ENCODE measurements around the gene ILF3.
"Not testable (repeated sequence)": the region's sequence is repeated elsewhere in the genome, so short reads cannot be mapped to it uniquely, and the experiment has no call there.

ILF3 gene

GRCh38 chr19:10669246-10669645 lies 15.1 kb downstream of the ILF3 start:
- DNase-seq, result no peak
- in situ Hi-C loops (cut with HindIII; ENCODE audit: low pct_ligation_motif_present, low pct_unique_long_range_greater_than_20kb, low sequenced_read_pairs), result no loop called here

DNA sequence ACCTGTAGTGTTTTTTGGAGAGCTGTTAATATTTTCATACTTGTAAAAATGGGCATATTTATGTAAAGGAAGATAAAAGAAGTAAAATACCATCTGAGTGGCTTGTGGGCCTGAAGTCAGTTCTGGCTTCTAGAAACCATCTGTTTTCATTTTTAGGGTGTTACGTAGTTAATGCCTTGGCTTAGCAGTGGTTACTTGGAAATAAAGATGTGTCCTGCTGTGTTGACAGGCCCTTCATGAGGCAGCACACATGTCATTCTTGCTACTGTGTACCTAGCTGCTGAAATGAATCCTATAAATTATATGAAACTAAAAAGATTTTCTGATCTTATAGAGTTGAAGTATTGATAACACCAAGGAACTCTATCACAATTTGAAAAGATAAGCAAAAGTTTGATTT lies 16.0 kb downstream of the ILF3 start:
- in situ Hi-C loops (cut with HindIII; ENCODE audit: low pct_ligation_motif_present, low pct_unique_long_range_greater_than_20kb, low sequenced_read_pairs), result no loop called here
- DNase-seq, result no peak

- DNase-seq, result no peak
- in situ Hi-C loops (cut with HindIII; ENCODE audit: low pct_ligation_motif_present, low pct_unique_long_range_greater_than_20kb, low sequenced_read_pairs), result no loop called here
Observed at GRCh38 chr19:10670876-10671804, 17.0 kb downstream of the ILF3 start.

- DNase-seq; in situ Hi-C loops (cut with HindIII; ENCODE audit: low pct_ligation_motif_present, low pct_unique_long_range_greater_than_20kb, low sequenced_read_pairs): not testable (repeated sequence)
Observed at GRCh38 chr19:10671922-10672321, 17.8 kb downstream of the ILF3 start.

- in situ Hi-C loops (cut with HindIII; ENCODE audit: low pct_ligation_motif_present, low pct_unique_long_range_greater_than_20kb, low sequenced_read_pairs); DNase-seq: not testable (repeated sequence)
Observed at GRCh38 chr19:10675214-10675613, 21.1 kb downstream of the ILF3 start.

DNA sequence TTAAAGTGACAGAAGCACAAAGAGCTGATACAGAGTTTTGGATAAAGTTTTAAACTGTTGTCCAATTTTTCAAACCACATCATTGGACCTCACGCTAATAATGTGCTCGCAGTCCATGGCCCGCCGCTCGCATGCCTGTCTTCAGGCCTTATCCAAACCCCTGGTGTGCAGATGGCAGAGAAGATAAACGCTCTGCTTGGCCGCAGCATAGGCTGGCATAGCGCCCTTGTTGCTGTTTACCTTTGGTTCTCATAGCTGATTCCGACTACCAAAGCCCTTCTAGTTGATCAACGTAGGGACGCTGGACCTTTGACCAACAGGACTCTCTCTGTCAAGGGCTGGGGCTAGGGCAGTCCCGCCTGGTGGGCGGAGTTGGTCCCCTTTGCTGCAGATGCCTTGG lies 23.6 kb downstream of the ILF3 start:
- no peak for DNase-seq
- in situ Hi-C loops (cut with HindIII; ENCODE audit: low pct_ligation_motif_present, low pct_unique_long_range_greater_than_20kb, low sequenced_read_pairs), result no loop called here

DNA sequence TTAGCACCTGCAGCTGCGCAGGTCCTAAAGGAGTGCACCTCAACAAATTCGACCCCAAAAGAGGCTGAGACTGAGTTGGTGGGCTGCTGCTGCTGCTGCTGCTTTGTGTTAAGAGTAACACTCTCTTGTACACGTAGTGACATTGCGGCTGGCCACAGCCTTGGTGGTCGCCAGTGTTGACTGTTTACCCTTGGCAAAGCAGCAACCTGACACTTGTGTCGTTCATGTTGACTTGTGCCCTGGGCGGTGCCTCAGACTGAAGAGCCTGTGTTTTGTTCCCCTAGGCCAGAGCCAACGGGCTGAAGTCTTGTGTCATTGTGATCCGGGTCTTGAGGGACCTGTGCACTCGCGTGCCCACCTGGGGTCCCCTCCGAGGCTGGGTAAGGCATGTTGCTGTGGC lies 24.7 kb downstream of the ILF3 start:
- DNase-seq, result no peak
- in situ Hi-C loops (cut with HindIII; ENCODE audit: low pct_ligation_motif_present, low pct_unique_long_range_greater_than_20kb, low sequenced_read_pairs), result no loop called here

DNA sequence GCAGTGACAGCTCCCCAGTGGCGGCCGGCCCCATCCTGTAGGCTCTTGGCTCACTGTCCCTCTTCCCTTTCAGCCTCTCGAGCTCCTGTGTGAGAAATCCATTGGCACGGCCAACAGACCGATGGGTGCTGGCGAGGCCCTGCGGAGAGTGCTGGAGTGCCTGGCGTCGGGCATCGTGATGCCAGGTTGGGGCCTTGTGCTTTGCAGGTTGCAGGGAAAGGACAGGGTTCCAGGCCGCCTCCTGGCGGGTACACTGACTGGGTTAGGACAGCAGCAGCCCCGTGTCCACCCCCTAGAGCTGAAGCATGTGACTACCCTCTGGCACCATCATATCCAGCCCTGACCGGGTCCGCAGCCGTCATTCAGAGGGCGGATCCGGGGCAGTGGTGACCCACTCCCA lies 25.6 kb downstream of the ILF3 start:
- in situ Hi-C loops (cut with HindIII; ENCODE audit: low pct_ligation_motif_present, low pct_unique_long_range_greater_than_20kb, low sequenced_read_pairs), result no loop called here

GRCh38 chr19:10680545-10681135 lies 26.5 kb downstream of the ILF3 start:
- in situ Hi-C loops (cut with HindIII; ENCODE audit: low pct_ligation_motif_present, low pct_unique_long_range_greater_than_20kb, low sequenced_read_pairs), result no loop called here
- no peak for DNase-seq

More for the DNA sequence above, 25.6 kb downstream of the ILF3 start:
- DNase-seq, result no peak

DNA sequence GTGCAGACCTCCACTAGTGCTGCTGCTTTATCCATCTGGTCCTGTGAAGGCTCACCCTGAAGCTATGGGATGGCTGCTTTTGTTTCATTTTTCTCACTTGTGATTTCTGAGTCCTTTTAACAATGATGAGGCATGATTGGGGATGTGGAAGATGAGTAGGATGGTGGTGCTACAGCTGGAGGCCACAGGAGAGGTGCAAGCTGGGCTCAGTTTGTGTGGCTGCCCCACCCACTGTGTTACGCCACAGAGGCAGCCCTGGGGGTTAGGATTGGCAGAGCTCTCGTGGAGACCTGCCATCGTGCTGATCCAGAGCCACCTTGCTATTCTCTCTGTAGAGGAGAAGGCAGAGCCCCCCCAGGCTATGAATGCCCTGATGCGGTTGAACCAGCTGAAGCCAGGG lies 27.5 kb downstream of the ILF3 start:
- in situ Hi-C loops (cut with HindIII; ENCODE audit: low pct_ligation_motif_present, low pct_unique_long_range_greater_than_20kb, low sequenced_read_pairs), result no loop called here
- no peak for DNase-seq

DNA sequence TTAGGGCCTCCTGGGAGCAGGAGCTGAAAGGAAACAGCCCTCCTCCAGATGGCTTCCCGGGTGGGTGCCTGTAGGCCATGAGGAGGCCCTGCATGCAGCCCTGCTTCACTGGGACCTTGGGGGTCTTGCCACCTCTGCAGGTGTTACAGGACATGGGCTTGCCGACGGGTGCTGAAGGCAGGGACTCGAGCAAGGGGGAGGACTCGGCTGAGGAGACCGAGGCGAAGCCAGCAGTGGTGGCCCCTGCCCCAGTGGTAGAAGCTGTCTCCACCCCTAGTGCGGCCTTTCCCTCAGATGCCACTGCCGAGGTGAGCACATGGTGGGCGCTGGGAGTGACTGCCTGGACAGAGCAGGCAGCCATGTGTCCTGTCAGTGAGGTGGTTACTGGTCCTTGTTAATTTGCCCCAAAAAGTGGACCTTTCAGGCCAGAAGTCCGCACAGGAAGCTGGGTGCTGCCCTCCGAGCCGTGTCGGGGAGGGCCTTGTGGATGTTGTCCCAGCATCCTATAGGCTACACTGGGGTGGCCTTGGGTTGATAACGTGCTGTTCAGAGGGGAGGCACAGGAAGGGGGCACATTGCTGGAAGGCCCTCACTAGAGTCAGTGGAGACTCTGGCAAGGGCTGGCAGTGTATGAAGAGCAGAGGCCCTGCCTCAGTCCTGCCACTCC lies 28.4 kb downstream of the ILF3 start:
- in situ Hi-C loops (cut with HindIII; ENCODE audit: low pct_ligation_motif_present, low pct_unique_long_range_greater_than_20kb, low sequenced_read_pairs), result no loop called here
- DNase-seq, result no peak

DNA sequence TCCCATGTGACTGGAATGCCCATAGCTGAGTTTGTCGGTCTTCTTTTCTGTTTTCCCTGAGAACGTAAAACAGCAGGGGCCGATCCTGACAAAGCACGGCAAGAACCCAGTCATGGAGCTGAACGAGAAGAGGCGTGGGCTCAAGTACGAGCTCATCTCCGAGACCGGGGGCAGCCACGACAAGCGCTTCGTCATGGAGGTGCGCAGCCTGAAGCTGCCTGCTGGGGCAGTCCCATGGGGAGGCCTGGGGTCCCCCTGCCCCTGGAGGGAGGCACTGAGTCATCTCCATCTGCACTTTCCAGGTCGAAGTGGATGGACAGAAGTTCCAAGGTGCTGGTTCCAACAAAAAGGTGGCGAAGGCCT lies 28.9 kb downstream of the ILF3 start:
- no peak for DNase-seq
- in situ Hi-C loops (cut with HindIII; ENCODE audit: low pct_ligation_motif_present, low pct_unique_long_range_greater_than_20kb, low sequenced_read_pairs), result no loop called here

DNA sequence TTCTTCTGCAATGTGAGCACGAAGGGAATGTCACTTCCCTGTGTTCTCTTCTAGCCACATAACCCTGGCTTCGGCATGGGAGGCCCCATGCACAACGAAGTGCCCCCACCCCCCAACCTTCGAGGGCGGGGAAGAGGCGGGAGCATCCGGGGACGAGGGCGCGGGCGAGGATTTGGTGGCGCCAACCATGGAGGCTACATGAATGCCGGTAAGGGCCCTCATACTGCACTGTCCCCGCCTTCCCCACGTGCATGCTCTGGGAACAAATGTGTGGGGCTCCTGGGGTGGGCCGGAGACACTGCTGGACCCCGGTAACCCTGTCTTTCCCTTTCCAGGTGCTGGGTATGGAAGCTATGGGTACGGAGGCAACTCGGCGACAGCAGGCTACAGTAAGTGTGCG lies 29.4 kb downstream of the ILF3 start:
- in situ Hi-C loops (cut with HindIII; ENCODE audit: low pct_ligation_motif_present, low pct_unique_long_range_greater_than_20kb, low sequenced_read_pairs), result no loop called here
- DNase-seq, result no peak

DNA sequence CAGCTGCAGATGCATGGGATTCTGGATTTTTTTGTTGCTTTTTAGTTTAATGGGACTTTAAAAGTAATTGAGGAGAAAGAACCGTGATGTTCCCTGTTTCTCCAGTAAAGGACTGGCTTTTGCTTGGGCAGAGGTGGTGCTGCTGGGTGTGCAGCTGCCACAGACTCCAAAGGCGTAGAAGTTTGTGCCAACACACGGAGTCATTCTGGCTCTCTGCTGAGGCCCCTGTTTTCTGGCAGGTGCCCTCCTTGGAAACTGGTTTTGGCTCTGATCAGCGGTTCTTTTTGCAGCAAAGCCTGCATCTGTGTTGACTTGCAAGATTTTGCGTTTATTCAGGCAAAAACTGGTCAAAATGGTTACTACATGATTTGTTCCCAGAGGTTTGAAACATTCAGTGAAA lies 31.1 kb downstream of the ILF3 start:
- no peak for DNase-seq
- in situ Hi-C loops (cut with HindIII; ENCODE audit: low pct_ligation_motif_present, low pct_unique_long_range_greater_than_20kb, low sequenced_read_pairs), result no loop called here

GRCh38 chr19:10686193-10686592 lies 32.0 kb downstream of the ILF3 start:
- in situ Hi-C loops (cut with HindIII; ENCODE audit: low pct_ligation_motif_present, low pct_unique_long_range_greater_than_20kb, low sequenced_read_pairs), result no loop called here
- no peak for DNase-seq

- in situ Hi-C loops (cut with HindIII; ENCODE audit: low pct_ligation_motif_present, low pct_unique_long_range_greater_than_20kb, low sequenced_read_pairs), result no loop called here
- no peak for DNase-seq
Observed at GRCh38 chr19:10686661-10687517, 32.7 kb downstream of the ILF3 start.

- in situ Hi-C loops (cut with HindIII; ENCODE audit: low pct_ligation_motif_present, low pct_unique_long_range_greater_than_20kb, low sequenced_read_pairs), result no loop called here
- DNase-seq, result no peak
Observed at GRCh38 chr19:10687518-10688288, 33.6 kb downstream of the ILF3 start.

Measured in ACHN (cell line).